ENCODE data around the gene TRPM4.
"Not testable (repeated sequence)": the region's sequence is repeated elsewhere in the genome, so short reads cannot be mapped to it uniquely, and the experiment has no call there.

Gene TRPM4

DNA sequence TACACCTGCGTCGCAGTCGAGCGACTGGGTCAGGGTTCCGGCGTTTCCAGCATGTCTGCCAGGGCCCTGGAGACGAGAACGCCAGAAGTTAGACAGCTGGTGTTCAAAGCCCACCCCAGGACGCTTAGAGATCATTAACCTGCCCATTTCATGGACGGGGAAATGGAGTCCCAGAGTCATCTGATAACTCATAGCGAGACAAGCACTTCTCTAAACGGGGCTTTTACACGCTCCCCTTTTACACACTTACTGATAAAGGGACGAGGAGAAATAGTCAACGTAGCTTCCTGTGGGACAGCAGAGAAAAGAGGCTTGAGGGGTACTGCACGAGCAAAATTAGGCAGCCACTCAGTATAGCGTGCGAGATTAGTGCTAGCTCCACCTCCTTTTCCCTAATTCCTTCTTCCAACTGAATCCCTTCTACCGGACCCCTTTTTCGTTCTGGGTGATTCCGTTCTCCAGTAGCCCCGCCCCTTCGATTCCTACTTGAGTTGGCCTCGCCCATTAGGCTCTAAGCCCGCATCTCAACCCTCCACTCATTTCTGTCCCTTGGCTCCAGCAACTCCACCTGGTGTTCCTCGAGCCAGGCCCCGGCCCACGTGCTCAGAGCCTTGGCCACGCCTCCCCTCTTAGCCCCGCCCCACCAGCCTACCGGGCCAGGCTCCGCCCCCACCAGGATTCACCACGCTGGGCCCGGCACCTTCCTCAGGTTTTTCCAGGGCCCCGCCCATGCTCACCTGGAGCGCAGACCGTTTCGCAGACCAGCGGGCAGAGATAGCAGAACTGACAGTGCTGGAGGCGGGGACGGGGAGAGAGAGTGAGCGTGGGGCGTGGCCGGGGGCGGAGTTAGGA, 6.1 kb upstream of the TRPM4 start:
- no peak for DNase-seq (ENCODE audit: low read depth in 2 of 2)

DNA sequence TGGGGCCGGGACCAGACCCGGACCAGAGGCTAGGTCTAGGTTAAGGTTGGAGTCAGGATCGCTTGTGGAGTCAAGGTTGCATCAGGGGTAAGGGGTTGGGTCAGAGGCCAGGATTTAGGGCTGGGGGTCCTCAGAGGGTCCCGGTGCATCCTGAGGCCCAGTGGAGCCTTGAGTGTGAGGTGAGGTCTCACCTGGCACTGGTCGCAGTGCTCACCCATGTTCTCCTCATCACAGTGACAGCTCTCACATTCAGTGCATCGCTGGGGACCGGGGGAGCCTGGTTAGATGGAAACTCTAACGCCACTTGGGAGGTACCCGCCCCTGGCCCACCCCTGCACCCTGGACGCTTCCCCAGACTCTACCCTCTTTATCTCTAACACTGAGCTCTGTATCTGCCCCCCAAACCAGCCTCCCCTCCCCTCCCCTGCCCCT, 5.5 kb upstream of the TRPM4 start:
- no peak for DNase-seq (ENCODE audit: low read depth in 2 of 2)

DNA sequence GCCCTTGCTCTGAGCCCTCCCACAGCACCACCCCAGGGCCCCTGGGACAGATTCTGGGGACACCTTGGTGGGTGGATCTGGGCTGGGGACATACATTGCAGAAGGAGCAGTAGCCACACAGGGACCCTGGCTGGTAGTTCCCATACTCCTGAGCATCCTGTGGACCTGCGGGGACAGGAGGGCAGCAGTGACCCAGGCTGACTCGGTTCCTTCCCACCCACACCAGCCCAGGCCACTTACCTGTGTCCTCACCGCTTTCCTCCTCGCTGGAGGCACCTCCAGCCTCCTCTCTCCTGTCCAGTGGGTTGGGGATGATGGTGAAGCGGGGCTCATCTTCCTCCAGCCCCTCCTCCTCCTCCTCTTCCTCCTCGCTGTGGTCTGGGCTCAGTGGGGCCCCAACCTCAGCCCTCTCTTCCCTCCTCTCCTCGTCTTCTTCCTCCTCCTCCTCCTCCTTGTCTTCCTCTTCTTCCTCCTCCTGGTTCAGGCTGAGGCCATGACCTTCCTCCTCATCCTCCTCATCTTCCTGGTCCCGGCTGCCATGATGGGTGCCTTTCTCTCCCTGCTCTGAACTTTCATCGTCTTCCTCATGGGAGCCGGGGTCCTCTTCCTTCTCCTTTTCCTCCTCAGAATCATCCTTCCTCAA, 4.3 kb upstream of the TRPM4 start:
- DNase-seq (ENCODE audit: low read depth in 2 of 2): no peak

DNA sequence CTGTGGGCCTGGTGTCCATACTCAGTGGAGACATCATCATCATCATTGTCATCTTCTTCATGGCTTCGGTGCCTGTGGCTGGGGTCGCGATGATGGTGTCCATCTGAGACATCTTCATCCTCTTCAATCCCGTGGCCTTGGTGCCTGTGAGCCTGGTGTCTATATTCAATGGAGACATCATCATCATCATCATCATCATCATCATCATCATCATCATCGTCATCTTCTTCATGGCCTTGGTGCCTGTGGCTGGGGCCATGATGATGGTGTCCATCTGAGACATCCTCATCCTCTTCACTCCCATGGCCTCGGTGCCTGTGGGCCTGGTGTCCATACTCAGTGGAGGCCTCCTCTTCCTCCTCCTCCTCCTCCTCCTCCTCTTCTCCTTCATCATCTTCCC, 3.3 kb upstream of the TRPM4 start:
- DNase-seq (ENCODE audit: low read depth in 2 of 2): no peak

DNA sequence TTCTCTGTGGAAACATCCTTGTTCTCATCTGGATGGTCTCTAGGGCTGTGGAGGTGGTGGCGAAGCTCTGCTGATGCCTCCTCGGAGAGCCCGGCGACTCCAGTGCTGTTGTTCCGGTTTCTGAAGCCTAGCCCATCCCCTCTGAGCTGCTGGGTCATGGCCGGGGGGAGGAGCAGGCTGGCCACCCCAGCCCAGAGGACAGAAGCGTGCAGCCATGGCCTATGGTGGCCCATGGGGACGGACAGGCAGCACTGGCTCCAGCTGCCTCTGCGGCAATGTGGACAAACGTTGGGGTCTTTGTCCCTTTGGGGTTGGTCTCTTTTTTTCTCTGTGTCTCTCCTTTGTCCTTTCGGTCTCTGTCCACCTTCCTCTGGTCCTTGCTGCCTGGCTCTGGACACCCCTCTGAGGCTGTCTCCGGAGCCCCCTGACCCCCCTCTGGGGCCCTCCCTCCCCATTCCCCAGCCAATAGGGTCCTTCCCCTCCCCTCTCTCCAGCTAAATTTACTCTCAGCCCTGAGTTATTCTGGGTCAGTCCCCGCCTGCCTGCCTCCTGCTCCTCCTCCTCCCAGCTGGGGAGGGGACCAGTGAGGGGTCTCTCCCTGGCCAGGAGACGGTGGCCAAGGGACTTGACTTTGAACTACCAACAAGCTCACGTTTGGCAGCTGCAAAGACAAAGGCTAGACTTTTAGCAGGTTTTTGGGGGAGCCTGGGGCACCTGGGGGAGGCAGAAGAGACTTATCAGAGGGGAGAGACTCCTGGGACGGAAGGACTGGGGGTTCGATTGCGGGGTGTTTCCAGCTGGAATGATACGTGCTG, 2.4 kb upstream of the TRPM4 start, which contains the start of gene HRC:
Gene HRC (minus strand): TSS at position 392 of the 815 bp plus-strand sequence. CDS start 159 bp downstream, at position 233.
- no peak for DNase-seq (ENCODE audit: low read depth in 2 of 2)

DNA sequence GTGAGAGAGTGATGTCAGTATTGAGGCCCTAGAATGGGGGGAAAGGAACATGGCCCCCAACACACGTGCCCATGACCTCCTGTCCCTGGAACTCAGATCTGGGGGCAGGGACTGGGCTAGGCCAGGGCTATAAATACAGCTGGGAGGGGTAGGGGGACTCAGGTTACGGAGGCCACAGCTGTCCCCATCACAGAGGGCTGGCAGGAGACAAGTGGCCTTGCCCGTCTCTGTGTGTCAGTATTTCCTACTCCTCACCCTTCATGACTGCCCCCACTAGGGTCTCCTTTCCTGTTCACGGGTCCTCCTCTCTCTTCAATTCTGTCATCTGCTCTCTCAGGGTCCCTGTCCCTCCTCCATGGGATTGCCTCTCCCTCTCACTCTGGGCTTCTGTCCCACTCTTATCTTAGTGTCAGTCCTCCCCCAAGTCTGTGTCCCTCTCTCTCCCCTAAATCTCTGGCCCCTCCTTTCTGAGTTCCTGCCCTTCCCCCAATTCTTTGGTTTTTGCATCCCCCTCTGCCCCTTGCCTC, 1.7 kb upstream of the TRPM4 start:
- DNase-seq (ENCODE audit: low read depth in 2 of 2): no peak

DNA sequence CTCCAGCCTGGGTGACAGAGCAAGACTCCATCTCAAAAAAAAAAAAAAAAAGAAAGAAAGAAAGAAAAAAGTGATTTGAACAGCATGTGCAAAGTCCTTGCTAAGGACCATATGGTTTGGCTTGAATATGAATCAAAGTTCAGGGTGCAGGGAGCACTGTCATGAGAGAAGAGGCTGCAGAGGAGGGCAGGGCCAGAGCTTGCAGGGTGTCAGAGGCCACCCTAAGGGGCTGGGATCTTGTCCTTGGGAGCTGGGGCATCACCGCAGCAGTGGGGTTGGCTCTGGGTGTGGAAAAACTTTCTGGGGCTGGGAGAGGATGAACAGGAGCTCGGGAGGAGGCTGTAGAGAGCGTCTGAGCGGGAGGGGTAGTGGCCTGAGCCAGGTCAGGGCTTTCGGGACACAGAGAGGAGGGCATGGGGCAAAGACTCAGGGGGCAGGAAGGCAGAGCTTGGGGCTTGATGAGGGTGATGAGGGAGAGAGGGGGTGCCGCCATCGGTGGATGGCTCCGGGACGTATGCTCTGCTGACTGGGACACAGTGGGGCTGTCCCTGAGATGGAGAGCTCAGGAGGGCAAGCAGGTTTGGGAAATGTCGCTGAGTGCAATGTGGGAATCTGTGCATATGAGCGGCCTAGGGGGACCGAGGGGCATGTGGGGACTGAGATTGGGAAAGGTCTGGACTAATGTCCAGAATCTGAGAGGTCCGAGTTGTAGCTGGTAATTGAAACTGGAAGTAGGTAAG, 3.0 kb downstream of the TRPM4 start:
- no peak for DNase-seq (ENCODE audit: low read depth in 2 of 2)

DNA sequence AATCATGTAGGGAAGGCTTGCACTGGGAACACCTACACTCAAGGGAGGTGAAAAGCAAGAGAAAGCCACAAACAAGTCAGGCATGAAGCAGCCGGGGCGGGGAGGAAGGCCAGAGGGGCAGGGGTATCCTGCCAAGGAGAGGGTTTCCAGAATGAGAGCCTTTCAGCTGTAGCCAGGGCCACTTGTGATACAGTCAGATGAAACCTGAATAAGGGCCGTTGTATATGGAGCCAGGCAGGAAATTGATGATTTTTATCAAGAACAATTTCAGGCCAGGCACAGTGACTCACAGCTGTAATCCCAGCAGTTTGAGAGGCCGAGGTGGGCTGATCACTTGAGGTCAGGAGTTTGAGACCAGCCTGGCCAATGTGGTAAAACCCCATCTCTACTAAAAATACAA, 4.4 kb downstream of the TRPM4 start:
- no peak for DNase-seq (ENCODE audit: low read depth in 2 of 2)

DNA sequence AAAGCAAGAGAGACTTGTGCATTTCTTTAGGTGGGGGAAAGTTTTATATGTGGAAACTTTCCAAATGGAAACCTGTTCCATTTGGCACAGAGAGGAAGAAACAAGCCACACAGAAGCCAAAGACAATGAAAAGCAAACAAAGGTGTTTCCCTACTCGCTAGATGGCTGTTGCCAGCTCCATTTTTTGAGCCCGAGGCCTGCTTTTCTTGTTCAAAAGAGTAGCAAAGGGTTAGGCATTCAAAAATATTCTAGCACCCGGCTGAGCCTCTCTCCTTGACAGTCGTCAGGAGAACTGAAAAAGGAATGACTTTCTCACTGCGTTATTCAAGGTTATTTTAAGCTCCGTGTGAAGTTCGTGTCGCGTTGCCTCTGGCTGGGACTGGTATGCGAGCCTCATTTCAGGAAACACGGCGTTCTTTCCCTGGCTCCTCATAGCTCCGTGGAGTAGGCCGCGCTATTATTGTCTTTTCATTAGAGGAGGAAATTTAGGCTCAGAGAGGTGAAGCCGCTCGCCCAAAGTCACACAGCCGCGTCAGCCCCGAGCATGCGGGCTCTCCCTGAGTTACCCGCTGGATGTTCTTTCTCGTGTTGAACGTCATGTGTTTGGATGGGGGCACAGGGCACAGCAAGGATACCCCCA, 7.6 kb downstream of the TRPM4 start:
- no peak for DNase-seq (ENCODE audit: low read depth in 2 of 2)

DNA sequence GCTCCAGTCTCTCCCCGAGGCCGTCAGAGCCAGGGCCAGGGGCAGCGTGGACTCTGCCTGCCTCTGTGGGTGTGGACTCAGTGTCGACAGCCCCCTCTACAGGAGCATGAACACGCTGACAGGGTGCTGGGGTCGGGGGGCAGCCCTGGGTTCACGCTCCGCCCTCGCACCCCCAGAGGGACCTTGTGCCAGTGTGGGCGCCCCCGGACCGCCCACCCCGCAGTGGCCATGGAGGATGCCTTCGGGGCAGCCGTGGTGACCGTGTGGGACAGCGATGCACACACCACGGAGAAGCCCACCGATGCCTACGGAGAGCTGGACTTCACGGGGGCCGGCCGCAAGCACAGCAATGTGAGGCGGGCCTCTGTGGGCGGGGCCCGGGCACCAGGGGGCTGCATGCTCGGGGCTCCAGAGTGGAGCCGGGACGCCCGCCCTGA, 8.3 kb downstream of the TRPM4 start:
- no peak for DNase-seq (ENCODE audit: low read depth in 2 of 2)

DNA sequence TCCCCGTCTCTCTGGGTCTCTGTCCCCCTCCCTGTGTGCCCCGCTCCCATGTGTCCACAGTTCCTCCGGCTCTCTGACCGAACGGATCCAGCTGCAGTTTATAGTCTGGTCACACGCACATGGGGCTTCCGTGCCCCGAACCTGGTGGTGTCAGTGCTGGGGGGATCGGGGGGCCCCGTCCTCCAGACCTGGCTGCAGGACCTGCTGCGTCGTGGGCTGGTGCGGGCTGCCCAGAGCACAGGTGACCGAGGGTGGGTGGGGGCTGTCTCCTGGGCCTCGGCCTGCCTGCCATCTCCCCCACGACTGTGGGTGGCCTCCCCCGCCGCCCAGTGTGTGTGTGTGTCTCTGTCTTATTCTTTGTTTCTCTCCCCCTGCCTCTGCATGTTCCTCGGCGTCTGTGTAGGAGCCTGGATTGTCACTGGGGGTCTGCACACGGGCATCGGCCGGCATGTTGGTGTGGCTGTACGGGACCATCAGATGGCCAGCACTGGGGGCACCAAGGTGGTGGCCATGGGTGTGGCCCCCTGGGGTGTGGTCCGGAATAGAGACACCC, 10.3 kb downstream of the TRPM4 start:
- no peak for DNase-seq (ENCODE audit: low read depth in 2 of 2)

DNA sequence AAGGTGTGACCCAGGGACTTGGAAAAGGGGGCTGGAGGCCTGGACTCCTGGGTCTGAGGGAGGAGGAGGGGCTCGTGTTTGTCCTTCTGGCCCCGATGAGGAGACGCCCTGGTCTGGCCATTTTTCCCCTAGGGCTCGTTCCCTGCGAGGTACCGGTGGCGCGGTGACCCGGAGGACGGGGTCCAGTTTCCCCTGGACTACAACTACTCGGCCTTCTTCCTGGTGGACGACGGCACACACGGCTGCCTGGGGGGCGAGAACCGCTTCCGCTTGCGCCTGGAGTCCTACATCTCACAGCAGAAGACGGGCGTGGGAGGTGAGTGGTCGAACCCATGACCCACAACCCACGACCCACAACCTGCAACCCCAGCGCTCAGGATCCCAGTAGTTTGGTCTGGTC, 10.8 kb downstream of the TRPM4 start:
- DNase-seq (ENCODE audit: low read depth in 2 of 2): no peak

DNA sequence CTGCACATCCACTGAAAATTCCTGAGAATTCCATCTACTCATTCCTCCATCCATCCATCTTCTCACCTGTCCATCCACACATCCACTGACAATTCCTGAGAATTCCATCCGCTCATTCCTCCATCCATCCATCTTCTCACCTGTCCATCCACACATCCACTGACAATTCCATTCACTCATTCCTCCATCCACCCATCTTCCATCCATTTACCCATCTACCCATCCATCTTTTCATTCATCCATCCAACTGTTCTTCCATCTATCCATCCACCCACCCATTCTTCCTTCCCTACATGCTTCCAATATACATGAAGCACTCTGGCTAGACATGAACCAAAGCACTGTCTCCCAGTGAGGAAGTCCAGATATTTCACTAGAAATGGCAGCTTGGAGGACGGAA, 15.6 kb downstream of the TRPM4 start:
- DNase-seq (ENCODE audit: low read depth in 2 of 2): no peak

DNA sequence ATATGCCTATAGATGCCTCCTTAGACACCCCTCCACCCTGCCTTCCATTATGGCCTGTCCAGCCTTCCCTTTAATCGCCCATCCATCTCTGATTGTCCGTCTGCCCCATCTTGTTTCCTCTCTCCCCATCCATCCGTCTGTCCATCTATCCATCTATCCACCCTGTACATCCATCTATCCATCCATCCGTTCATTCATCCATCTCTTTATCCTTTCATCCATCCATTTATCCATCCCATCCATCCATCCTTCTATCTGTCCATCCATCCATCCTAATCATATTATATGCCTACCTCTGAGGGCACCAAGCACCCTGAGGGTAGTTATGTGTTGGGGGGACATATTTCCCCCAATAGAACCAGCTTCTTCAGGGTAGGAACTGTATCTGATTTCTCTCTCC, 23.1 kb downstream of the TRPM4 start:
- DNase-seq (ENCODE audit: low read depth in 2 of 2): no peak

DNA sequence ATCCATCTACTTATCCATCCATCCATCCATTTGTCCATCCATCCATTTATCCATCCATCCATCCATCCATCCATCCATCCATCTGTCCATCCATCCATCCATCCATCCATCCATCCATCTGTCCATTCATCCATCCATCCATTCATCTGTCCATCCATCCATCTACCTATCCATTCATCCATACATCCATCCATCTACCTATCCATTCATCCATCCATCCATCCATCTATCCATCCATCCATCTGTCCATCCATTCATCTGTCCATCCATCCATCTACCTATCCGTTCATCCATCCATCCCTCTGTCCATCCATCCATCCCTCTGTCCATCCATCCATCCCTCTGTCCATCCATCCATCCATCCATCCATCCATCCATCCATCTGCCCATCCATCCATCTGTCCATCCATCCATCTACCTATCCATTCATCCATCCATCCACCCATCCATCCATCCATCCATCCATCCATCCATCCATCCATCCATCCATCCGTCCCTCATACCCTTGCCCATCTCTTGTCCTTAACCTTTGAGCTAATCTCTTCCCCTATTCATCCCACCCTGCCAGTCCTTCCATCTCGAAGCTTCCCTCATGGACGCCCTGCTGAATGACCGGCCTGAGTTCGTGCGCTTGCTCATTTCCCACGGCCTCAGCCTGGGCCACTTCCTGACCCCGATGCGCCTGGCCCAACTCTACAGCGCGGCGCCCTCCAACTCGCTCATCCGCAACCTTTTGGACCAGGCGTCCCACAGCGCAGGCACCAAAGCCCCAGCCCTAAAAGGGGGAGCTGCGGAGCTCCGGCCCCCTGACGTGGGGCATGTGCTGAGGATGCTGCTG, 24.6 kb downstream of the TRPM4 start:
- DNase-seq (ENCODE audit: low read depth in 2 of 2): not testable (repeated sequence)

DNA sequence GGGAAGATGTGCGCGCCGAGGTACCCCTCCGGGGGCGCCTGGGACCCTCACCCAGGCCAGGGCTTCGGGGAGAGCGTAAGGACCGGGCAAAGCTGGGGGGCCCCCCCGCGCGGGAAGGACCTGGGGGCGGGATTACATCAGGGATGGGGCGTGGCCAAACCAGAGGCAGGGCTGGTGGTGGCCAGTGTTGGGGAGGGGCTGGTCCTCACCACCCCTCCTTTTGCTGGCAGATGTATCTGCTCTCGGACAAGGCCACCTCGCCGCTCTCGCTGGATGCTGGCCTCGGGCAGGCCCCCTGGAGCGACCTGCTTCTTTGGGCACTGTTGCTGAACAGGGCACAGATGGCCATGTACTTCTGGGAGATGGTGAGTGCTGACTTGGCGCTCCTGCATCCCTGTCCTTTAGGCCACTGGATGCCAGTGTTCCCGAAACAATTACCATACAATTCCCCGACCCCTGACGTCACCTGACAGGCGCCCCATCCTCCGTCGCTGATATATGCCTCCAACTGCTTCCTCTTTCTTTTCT, 25.3 kb downstream of the TRPM4 start:
- no peak for DNase-seq (ENCODE audit: low read depth in 2 of 2)

DNA sequence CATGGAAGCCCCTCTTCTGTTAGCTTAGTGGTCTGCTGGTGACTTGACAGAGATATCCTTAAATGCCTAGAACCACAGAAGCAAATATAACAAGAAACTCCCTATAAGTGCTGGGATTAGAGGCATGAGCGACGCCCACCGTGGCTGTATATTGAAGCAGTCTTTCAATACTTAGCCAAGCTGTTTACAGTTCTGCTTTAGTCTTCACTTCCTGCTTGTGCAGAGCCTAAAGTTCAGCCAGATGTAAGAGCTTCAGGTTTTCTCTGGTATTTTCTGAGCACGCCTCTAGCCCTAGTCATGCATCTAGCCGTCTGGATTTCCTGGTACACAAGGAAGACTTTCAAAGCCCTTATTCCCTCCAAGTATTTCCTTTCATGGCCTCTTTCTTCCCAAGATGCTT, 28.5 kb downstream of the TRPM4 start:
- no peak for DNase-seq (ENCODE audit: low read depth in 2 of 2)

DNA sequence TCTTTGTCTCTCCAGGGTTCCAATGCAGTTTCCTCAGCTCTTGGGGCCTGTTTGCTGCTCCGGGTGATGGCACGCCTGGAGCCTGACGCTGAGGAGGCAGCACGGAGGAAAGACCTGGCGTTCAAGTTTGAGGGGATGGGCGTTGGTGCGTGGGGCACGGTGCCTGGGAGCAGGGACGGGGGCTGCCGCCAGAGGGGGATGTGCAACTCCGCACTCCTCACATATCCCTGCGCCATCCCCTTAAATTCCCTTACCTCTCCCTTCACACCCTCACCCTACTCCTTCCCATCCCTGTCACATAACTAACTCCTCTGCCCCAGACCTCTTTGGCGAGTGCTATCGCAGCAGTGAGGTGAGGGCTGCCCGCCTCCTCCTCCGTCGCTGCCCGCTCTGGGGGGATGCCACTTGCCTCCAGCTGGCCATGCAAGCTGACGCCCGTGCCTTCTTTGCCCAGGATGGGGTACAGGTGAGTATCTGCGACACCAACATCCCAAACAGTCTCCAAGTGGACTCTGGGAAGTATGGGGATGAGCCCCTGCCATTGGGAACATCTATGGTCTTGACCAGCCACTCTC, 31.1 kb downstream of the TRPM4 start:
- DNase-seq (ENCODE audit: low read depth in 2 of 2): no peak

DNA sequence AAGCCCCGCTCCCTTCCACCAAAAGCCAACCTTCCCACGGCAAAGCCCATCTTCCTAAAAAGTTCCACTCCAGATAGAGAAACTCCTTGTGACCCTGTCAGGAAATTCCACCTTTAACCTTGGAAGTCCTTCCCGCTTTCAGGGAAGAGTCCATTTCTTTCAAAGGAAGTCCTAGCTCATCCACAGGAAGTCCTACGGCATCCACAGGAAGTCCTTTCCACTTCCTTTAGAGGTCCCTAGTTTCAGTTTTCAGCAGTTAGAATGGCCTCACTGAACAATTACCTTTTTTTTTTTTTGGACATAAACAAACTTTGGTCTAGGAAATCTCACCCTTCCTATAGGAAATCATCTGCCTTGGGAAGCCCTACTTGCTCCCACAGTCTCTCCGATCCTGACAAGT, 31.7 kb downstream of the TRPM4 start:
- DNase-seq (ENCODE audit: low read depth in 2 of 2): no peak

All from stimulated activated CD8-positive, alpha-beta memory T cell treated with anti-CD3 and anti-CD28 coated beads, Interleukin-7, amount 100 ng/mL, for 4 hours (primary cell).